A549 treated with RU486 at 1 μM for 4 hours (cell line): ENCODE results near the gene BRINP3. TPM values are rescaled to one million over a fixed set of nuclear protein-coding genes. Genes with fewer than 3 reads are reported as not detected.

ENCODE experiments used
- total RNA-seq: library from RNA; stranded (reverse); fragments of 200-300 nt; extraction: Qiagen RNA extraction; gene quantifications from 5 replicates; pipeline ENCODE4 v1.2.3, GENCODE V29; 2022; ENCODE audit warnings: low read depth

The BRINP3 gene
- total RNA-seq = not detected in 5 replicates

DNA sequence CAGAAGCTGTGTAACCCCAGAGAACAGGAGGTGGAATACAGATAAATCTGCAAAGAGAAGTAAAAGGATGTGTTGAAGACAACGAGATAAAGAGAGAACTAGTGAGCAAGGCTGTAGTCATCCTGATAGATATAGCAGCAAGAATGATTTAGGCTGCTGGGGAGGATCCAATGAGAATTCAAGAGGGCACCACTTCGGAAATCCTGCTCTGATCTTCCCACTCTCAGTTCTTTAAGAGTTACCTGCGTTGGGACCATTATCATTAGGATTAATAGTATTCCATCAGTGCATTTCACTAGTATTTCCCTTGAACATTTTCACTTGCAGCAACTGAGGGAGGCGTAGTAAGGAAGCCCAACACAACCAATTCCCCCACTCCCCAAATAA is at the start of gene BRINP3:
TSS of gene BRINP3 (minus strand) at position 103 of the 387 bp plus-strand sequence.

